ENCODE results near the gene TPRG1.

The TPRG1 gene

DNA sequence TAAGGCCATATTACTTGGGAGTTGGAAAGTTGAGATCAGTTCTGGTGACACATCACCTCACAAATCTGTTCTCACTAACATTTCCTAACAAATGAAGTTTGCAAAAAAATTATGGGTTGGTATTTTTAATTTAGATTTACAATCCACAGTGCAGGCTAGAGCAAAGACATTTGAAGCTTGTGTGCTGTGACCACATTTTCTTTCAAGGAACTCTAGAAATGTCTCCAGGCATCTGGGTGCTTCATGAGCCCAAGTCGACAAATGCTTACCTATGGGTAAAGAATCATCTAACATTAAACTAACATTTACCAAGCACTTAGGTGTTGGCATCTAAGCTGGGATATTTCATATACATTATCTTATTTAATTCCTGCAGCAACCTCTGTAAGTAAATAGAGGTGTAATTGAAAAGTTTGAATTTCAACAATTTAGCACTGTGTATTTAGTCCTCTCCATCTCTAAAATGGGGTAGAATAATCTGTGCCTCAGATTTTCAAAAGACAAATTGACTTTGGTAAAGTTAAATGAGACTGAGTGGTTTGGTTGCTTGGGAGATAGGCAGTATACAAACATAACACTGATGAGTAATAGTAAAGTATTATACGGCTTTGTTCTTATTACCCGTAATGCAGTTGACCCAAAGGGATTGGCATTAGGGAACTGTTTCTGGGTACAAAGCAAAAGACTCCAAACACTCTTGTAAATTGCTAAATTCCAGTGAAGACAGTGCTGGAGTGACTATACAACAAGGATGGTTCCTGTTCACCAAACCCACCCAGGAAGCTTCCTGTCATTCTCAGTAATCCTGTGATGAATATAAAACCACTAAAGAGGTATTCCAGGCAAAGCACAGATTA lies 162.5 kb downstream of the TPRG1 start:
- FAIRE-seq (no peak), DNase-seq (ENCODE audit: insufficient read length, low spot score) (no peak)
- TF ChIP-seq, protein P1, sequence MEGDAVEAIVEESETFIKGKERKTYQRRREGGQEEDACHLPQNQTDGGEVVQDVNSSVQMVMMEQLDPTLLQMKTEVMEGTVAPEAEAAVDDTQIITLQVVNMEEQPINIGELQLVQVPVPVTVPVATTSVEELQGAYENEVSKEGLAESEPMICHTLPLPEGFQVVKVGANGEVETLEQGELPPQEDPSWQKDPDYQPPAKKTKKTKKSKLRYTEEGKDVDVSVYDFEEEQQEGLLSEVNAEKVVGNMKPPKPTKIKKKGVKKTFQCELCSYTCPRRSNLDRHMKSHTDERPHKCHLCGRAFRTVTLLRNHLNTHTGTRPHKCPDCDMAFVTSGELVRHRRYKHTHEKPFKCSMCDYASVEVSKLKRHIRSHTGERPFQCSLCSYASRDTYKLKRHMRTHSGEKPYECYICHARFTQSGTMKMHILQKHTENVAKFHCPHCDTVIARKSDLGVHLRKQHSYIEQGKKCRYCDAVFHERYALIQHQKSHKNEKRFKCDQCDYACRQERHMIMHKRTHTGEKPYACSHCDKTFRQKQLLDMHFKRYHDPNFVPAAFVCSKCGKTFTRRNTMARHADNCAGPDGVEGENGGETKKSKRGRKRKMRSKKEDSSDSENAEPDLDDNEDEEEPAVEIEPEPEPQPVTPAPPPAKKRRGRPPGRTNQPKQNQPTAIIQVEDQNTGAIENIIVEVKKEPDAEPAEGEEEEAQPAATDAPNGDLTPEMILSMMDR (IDR thresholded peaks at IDR 0.05; ENCODE audit: insufficient read depth, missing control alignments): no peak

DNA sequence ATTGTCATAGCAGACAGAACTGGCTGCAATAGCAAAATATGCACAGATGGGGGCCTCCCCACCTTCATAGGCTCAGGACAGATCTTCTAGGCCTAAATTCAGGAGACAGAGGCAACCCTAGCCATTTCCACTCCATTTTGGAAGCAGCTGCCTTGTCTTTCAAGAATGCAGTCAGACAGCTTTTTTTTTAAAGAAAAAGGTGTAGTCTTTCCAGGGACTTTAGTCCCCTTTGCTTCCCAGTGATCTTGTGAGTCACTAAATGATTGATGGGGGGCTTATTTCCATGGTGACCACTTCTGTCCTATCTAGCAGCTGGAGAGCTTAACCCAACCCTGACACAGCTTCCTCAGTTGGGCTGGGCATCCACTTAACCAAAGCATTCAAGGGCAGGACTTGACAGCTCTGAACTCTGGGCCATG lies 165.9 kb downstream of the TPRG1 start:
- no peak for DNase-seq (ENCODE audit: insufficient read length, low spot score)
- TF ChIP-seq, protein P1 (IDR thresholded peaks at IDR 0.05; ENCODE audit: insufficient read depth, missing control alignments): no peak
- no peak for FAIRE-seq

DNA sequence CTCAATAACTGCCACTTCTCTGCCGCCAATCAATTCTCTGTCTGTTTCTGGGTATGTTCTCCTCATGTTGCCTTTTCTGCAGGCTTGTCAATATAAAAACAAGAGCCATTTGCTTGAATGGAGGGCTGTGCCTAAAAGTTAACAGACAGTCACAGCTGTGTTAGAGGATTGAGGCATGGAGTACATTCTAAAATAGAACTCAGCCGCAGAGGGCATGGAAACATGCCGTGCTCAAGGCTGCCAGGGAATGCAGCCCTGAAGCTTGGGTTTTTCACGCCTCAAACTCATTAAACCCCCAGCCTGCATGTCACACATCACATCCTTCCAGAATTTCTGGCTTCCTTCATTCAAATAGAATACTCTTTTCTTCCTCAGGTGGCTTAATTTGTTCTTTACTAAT lies 166.6 kb downstream of the TPRG1 start:
- TF ChIP-seq, protein P1 (IDR thresholded peaks at IDR 0.05; ENCODE audit: insufficient read depth, missing control alignments): no peak
- DNase-seq (ENCODE audit: insufficient read length, low spot score) (no peak), FAIRE-seq (no peak)

DNA sequence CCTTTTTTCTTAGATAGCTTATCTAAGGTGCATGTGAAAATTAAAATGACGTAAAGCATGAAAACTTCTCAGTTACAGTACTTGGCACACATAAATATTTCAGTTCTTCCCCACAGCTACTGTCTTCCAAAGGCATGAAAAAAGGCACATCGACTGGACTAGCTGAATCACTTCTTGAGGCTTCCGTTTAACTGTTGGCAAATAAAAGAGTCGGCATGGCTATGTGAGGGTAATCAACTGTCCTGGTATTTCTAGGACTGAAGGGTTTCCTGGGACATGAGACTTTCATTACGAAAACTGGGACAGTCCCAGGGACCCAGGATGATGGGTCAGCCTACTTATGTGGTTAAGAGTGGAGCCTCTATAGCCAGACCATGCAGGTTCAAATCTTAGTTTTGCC lies 168.2 kb downstream of the TPRG1 start:
- DNase-seq (ENCODE audit: insufficient read length, low spot score): no peak
- TF ChIP-seq, protein P1 (IDR thresholded peaks at IDR 0.05; ENCODE audit: insufficient read depth, missing control alignments): no peak
- no peak for FAIRE-seq

DNA sequence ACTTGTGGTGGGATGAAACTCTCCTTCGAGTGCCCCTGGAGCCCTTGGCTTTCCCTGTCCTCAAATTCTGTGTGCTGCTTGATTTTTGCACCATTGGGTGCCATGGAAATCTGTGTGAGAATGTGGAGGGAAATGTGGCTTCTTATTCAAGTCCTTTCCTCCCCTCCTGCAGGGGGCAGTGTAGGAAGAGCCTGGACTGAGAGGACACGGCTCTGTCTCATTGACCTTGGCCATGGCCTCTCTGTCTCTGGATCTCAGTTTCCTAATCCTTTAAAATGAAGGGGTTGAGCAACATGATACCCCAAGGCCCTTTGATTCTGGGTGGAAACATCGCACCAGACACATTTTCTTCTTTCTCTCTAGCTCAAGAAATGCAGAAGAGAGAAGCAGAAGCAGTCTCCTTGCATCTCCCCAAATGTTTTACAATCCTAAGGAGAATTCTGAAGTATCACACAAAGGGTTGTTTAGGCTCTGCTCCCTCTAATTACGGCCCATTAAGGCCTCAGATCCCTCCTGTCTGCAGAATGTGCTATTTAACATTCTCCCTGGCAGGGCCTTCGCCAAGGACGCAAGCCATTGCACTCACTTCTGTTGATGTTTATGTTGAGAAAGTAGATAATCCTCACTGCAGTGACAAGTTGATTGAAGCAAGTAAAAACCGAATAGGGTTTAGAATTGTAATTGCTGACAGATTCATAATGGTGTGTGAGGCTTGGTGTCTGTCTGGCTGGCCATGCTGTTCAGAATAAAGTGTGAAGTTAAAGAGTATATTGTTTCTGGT lies 169.1 kb downstream of the TPRG1 start:
- TF ChIP-seq, protein P1 (IDR thresholded peaks at IDR 0.05; ENCODE audit: insufficient read depth, missing control alignments): no peak
- FAIRE-seq: no peak

DNA sequence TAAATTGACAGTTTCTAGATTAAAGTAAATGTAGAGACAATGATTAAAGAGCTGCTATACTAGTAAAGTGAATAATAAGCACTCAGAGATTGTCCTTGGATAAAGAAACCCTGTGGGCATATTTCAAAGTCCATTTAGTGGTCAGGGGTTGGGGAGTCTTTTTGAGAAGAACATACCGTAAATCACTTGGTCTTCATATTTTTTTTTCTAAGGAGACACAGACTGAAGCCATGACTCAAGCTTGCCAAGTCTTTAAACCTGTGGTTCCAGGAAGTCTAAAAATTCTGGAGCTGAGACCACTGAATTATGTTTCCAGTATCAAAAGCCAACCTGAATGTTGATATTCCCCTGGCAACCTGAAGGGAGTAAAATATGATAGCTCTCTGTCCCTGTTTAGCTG lies 171.0 kb downstream of the TPRG1 start:
- TF ChIP-seq, protein P1 (IDR thresholded peaks at IDR 0.05; ENCODE audit: insufficient read depth, missing control alignments): no peak
- DNase-seq (ENCODE audit: insufficient read length, low spot score): no peak
- FAIRE-seq: no peak

More for the DNA sequence above, 169.1 kb downstream of the TPRG1 start:
- no peak for DNase-seq (ENCODE audit: insufficient read length, low spot score)
